ENCODE results near the gene AQP6. TPM values are rescaled to one million over a fixed set of nuclear protein-coding genes. Genes with fewer than 3 reads are reported as not detected.
A peak's percentile ranks its signal among the peaks of the same experiment; 100 is the strongest.

AQP6 gene
- total RNA-seq, 1 experiment from 2014 or later, result not detected

DNA sequence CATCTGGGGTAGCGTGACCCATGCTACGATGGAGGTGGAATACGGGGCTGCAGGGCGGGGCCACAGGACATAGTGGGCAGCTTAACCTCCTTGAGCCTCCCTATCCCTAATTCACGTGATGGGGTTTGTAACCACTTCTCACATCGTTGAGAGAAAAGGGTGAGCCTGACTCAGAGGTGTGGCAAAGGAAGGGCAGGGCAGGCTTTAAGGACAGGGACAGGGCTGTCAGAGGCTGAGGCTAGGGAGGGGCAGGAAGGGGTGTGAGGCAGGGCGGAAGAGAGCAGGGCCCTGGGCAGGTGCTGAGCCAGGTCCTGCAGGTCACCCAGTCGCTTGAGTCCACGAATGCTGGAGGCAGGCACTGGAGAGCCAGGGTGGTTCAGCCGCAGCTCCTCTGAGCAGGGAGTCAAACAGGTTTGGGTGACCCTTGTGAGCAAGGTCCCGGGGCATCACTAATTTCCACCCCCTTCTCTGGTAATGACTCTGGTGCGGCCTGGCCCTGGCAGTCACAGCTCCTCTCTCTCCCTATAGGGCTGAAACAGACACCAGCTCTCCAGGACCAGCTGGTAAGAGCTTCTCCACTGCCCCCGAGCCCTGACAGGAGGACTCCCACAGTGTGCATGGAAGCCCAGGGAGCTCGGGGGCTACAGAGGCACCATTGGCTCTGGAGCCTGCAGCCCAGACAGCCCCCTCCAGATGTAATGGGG is 29.7 kb upstream of the AQP6 start:
- CTCF ChIA-PET, result interaction anchor here (0.5 kb wide), 1 partner anchor 225 kb away, joined by 11 read pairs; no protein-coding TSS in a partner anchor
- peak; percentile 51 to 64 for DNase-seq
- H3K4me2 ChIP-seq, result peak overlapping the region; percentile 59

DNA sequence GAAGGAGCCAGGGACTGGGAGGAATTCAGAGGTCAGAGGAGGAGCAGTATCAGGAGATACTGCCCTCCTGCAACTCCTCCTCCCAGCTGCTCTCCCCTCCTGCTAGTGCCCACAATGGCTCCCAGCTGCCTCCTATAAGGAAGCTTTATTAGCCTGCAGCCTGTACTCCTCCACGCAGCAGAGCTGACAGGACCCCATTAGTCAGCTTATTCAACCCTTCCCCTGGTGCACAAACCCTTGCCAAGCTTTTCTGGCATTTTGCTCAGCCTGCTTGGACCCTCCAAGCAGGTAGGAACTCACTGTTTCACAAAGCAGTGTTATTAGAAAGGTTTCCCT is 29.2 kb upstream of the AQP6 start:
- Histone ChIP-seq H3K4me1 (replicated peaks; ENCODE audit: insufficient read depth) (peaks cover 29% of the 10 kb centered on the region), H3F3A (ENCODE audit: insufficient read depth, low read depth) (peaks cover 17% of the 10 kb centered on the region; the same call in 1 of the 2 replicates), H4K20me1 (ENCODE audit: insufficient read depth) (no peaks in the 10 kb centered on the region), H3K27me3 (ENCODE audit: insufficient read depth, low read depth) (no peaks in the 10 kb centered on the region), H3K36me3 (ENCODE audit: low read depth) (no peaks in the 10 kb centered on the region), H3K9me3 (ENCODE audit: insufficient read depth, low read depth) (no peaks in the 10 kb centered on the region), H3K4me3 (no peak overlapping the region), H3K9me2 (ENCODE audit: insufficient read depth) (no peaks in the 10 kb centered on the region), H3K79me2 (ENCODE audit: low read depth) (no peaks in the 10 kb centered on the region), H3K27ac (no peak overlapping the region), H2AFZ (no peak overlapping the region), H3K4me2 (peak overlapping the region; percentile 59; the same call in 1 of the 2 replicates)
- intact Hi-C loops (cut with micrococcal nuclease; ENCODE audit: unreplicated experiment), result no loop called here
- no peak for DNase-seq
- ChIA-PET POLR2A (ENCODE audit: unreplicated experiment) (interaction anchor here (0.7 kb wide), 1 partner anchor 55 kb away, joined by 5 read pairs; no protein-coding TSS in a partner anchor), CTCF (interaction anchor here (0.5 to 0.6 kb wide), 2 partner anchors 60 to 224 kb away, joined by 3 to 11 read pairs; no protein-coding TSS in a partner anchor)
- BruUV-seq (replicated peaks), result no TSS peak
- TF ChIP-seq EZH2 (IDR thresholded peaks at IDR 0.05; ENCODE audit: low read depth), result no peak
- TF ChIP-seq, protein P1, sequence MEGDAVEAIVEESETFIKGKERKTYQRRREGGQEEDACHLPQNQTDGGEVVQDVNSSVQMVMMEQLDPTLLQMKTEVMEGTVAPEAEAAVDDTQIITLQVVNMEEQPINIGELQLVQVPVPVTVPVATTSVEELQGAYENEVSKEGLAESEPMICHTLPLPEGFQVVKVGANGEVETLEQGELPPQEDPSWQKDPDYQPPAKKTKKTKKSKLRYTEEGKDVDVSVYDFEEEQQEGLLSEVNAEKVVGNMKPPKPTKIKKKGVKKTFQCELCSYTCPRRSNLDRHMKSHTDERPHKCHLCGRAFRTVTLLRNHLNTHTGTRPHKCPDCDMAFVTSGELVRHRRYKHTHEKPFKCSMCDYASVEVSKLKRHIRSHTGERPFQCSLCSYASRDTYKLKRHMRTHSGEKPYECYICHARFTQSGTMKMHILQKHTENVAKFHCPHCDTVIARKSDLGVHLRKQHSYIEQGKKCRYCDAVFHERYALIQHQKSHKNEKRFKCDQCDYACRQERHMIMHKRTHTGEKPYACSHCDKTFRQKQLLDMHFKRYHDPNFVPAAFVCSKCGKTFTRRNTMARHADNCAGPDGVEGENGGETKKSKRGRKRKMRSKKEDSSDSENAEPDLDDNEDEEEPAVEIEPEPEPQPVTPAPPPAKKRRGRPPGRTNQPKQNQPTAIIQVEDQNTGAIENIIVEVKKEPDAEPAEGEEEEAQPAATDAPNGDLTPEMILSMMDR (conservative IDR thresholded peaks at IDR 0.05), result no peak

More for the DNA sequence above, 29.7 kb upstream of the AQP6 start:
- H3K27ac ChIP-seq, result no peak overlapping the region
- H4K20me1 ChIP-seq (ENCODE audit: insufficient read depth), result no peaks in the 10 kb centered on the region
- POLR2A ChIA-PET (ENCODE audit: unreplicated experiment), result no interaction called here
- H2AFZ ChIP-seq, result no peak overlapping the region; the same call in none of the 2 replicates
- BruUV-seq (replicated peaks), result no TSS peak
- no peaks in the 10 kb centered on the region for H3K9me2 ChIP-seq (ENCODE audit: insufficient read depth)
- TF ChIP-seq EZH2 (IDR thresholded peaks at IDR 0.05; ENCODE audit: low read depth), result no peak
- TF ChIP-seq, protein P1 (conservative IDR thresholded peaks at IDR 0.05), result no peak
- intact Hi-C loops (cut with micrococcal nuclease; ENCODE audit: unreplicated experiment), result no loop called here
- H3F3A ChIP-seq (ENCODE audit: insufficient read depth, low read depth), result peaks cover 17% of the 10 kb centered on the region; the same call in 1 of the 2 replicates
- no peaks in the 10 kb centered on the region for H3K79me2 ChIP-seq (ENCODE audit: low read depth)
- H3K4me1 ChIP-seq (replicated peaks; ENCODE audit: insufficient read depth), result peaks cover 29% of the 10 kb centered on the region
- no peak overlapping the region for H3K4me3 ChIP-seq
- H3K36me3 ChIP-seq (ENCODE audit: low read depth), result no peaks in the 10 kb centered on the region
- H3K9me3 ChIP-seq (ENCODE audit: insufficient read depth, low read depth), result no peaks in the 10 kb centered on the region
- no peaks in the 10 kb centered on the region for H3K27me3 ChIP-seq (ENCODE audit: insufficient read depth, low read depth)

DNA sequence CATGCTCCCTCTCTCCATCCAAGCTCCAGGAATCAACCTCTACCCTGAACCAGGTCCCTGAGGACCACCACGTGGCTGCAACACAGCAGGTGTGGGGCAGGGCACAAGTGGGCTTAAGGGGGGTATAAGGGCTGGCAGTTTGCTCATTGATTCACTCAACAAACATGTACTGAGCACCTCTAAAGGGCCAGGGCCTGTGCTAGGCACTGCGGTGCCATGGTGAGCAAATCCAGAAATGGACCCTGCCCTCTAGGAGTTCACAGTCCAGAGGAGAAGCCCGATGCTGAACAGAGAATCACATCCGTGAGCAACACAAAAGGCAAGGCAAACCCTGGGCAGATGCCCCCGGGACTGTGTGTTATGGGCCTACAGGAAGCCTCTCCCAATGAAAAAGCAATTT is 28.7 kb upstream of the AQP6 start:
- Histone ChIP-seq H3K4me3 (no peak overlapping the region), H3K9me3 (ENCODE audit: insufficient read depth, low read depth) (no peaks in the 10 kb centered on the region), H3K9me2 (ENCODE audit: insufficient read depth) (no peaks in the 10 kb centered on the region), H3K4me1 (replicated peaks; ENCODE audit: insufficient read depth) (peaks cover 29% of the 10 kb centered on the region), H3K27ac (no peak overlapping the region), H3K4me2 (no peak overlapping the region), H3K36me3 (ENCODE audit: low read depth) (no peaks in the 10 kb centered on the region), H4K20me1 (ENCODE audit: insufficient read depth) (no peaks in the 10 kb centered on the region), H3K27me3 (ENCODE audit: insufficient read depth, low read depth) (no peaks in the 10 kb centered on the region), H3F3A (ENCODE audit: insufficient read depth, low read depth) (peaks cover 17% of the 10 kb centered on the region; the same call in 1 of the 2 replicates), H3K79me2 (ENCODE audit: low read depth) (no peaks in the 10 kb centered on the region), H2AFZ (no peak overlapping the region)
- TF ChIP-seq, protein P1 (conservative IDR thresholded peaks at IDR 0.05), result no peak
- TF ChIP-seq EZH2 (IDR thresholded peaks at IDR 0.05; ENCODE audit: low read depth), result no peak
- intact Hi-C loops (cut with micrococcal nuclease; ENCODE audit: unreplicated experiment), result loop anchor here (2.0 kb wide), 1 partner anchor 23 kb away; no protein-coding TSS in a partner anchor
- CTCF ChIA-PET, result interaction anchor here (0.5 to 0.6 kb wide), 2 partner anchors 61 to 224 kb away, joined by 3 to 11 read pairs; no protein-coding TSS in a partner anchor
- POLR2A ChIA-PET (ENCODE audit: unreplicated experiment), result interaction anchor here (0.7 kb wide), 1 partner anchor 56 kb away, joined by 5 read pairs; no protein-coding TSS in a partner anchor
- BruUV-seq (replicated peaks), result no TSS peak
- no peak for DNase-seq
